WI38 (cell line): Measurements from ENCODE around the gene PDHB.

Experiments used
- H3K4me3 ChIP-seq: 2 replicates; pipeline ENCODE4 v1.5.1; 2011; ENCODE audit warnings: low read depth, mild to moderate bottlenecking, control low read depth, low read length
- CTCF ChIP-seq: IDR thresholded peaks from 2 replicates; pipeline ENCODE4 v1.5.1; 2012; ENCODE audit warnings: low read depth, mild to moderate bottlenecking, control low read depth, low read length

The PDHB gene

GRCh38 chr3:58422756-58423325 is 10.8 kb downstream of the PDHB start:
- H3K4me3 ChIP-seq = no peak overlapping the region
- no peak for TF ChIP-seq CTCF

- no peak overlapping the region for H3K4me3 ChIP-seq
- no peak for TF ChIP-seq CTCF
Measured at GRCh38 chr3:58421004-58421403, 12.6 kb downstream of the PDHB start.

- H3K4me3 ChIP-seq = no peak overlapping the region
- TF ChIP-seq CTCF = no peak
Measured at GRCh38 chr3:58419780-58420507, 13.7 kb downstream of the PDHB start.

GRCh38 chr3:58418227-58418626 is 15.4 kb downstream of the PDHB start:
- TF ChIP-seq CTCF = no peak
- no peak overlapping the region for H3K4me3 ChIP-seq

GRCh38 chr3:58417075-58417474 is 16.6 kb downstream of the PDHB start:
- no peak overlapping the region for H3K4me3 ChIP-seq
- TF ChIP-seq CTCF = no peak

- no peak overlapping the region for H3K4me3 ChIP-seq
- no peak for TF ChIP-seq CTCF
Measured at GRCh38 chr3:58416191-58416590, 17.4 kb downstream of the PDHB start.

- TF ChIP-seq CTCF = peak; percentile 53
Measured at GRCh38 chr3:58414538-58415197, 19.0 kb downstream of the PDHB start.

More at GRCh38 chr3:58414538-58415197, 19.0 kb downstream of the PDHB start:
- H3K4me3 ChIP-seq = no peak overlapping the region
